ENCODE data around the gene UMAD1.

DNA sequence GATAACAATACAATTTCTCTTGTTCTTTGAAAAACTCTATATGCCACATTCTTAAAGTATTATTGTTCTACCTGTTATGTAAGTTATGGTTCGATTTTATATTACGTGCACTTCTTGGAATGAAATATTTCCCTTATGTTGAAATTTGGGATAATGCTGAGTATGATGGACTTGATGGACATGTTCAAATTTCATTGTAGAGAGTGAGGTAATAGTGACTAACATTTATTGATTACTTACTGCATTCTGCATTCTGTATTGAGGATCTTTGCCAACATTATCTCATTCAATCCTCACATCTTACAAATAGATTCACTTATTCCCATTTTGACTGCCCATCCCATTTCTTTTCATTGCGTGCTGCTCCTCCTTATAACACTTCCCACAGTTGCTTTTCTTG lies 208.3 kb downstream of the UMAD1 start:
- TF ChIP-seq, protein P1, sequence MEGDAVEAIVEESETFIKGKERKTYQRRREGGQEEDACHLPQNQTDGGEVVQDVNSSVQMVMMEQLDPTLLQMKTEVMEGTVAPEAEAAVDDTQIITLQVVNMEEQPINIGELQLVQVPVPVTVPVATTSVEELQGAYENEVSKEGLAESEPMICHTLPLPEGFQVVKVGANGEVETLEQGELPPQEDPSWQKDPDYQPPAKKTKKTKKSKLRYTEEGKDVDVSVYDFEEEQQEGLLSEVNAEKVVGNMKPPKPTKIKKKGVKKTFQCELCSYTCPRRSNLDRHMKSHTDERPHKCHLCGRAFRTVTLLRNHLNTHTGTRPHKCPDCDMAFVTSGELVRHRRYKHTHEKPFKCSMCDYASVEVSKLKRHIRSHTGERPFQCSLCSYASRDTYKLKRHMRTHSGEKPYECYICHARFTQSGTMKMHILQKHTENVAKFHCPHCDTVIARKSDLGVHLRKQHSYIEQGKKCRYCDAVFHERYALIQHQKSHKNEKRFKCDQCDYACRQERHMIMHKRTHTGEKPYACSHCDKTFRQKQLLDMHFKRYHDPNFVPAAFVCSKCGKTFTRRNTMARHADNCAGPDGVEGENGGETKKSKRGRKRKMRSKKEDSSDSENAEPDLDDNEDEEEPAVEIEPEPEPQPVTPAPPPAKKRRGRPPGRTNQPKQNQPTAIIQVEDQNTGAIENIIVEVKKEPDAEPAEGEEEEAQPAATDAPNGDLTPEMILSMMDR (IDR thresholded peaks at IDR 0.05; ENCODE audit: low read length): no peak
- TF ChIP-seq EZH2phosphoT487 (IDR thresholded peaks at IDR 0.05; ENCODE audit: low read length): no peak

Measured in MM.1S (cell line).